Measurements from ENCODE around the gene CD55. TPM values are rescaled to one million over a fixed set of nuclear protein-coding genes. Genes with fewer than 3 reads are reported as not detected.

Gene CD55
- total and polyA plus RNA-seq, 11 donors: 28.6 to 149 (median 91.2) TPM

- WGBS, 4 donors: 36 to 49% (median 45%) methylated on average over 2 of the region's 2 CpGs
- TF ChIP-seq CTCF (IDR thresholded peaks at IDR 0.05) (no peak), POLR2A (IDR thresholded peaks at IDR 0.05) (no peak)
- H3K9me3 ChIP-seq: no peaks in the 10 kb centered on the region
- DNase-seq: no peak
- no peak overlapping the region for H3K27ac ChIP-seq
- intact Hi-C loops (cut with DNase I): no loop called here
- H3K4me1 ChIP-seq: no peaks in the 10 kb centered on the region
- no peak overlapping the region for H3K4me3 ChIP-seq
- no peaks in the 10 kb centered on the region for H3K36me3 ChIP-seq
- ATAC-seq: no peak
- H3K27me3 ChIP-seq: no peaks in the 10 kb centered on the region
Measured at GRCh38 chr1:207397525-207397926, 76.0 kb downstream of the CD55 start.

- Histone ChIP-seq H3K4me3 (no peak overlapping the region), H3K27me3 (no peaks in the 10 kb centered on the region), H3K4me1 (no peaks in the 10 kb centered on the region), H3K36me3 (no peaks in the 10 kb centered on the region), H3K27ac (no peak overlapping the region), H3K9me3 (no peaks in the 10 kb centered on the region)
- 87 to 100% (median 99%) methylated on average over 1 of the region's 1 CpG for WGBS, 4 donors
- intact Hi-C loops (cut with DNase I): no loop called here
- no peak for ATAC-seq
- TF ChIP-seq CTCF (IDR thresholded peaks at IDR 0.05) (no peak), POLR2A (IDR thresholded peaks at IDR 0.05) (no peak)
- DNase-seq: no peak
Measured at GRCh38 chr1:207398986-207399385, 77.5 kb downstream of the CD55 start.

GRCh38 chr1:207401578-207401977 is 80.1 kb downstream of the CD55 start:
- H3K9me3 ChIP-seq: no peaks in the 10 kb centered on the region
- ATAC-seq (no peak), DNase-seq (no peak)
- H3K27ac ChIP-seq: no peak overlapping the region
- no peaks in the 10 kb centered on the region for H3K36me3 ChIP-seq
- H3K27me3 ChIP-seq: no peaks in the 10 kb centered on the region
- 94 to 97% (median 96%) methylated on average over 7 of the region's 7 CpGs for WGBS, 4 donors
- H3K4me1 ChIP-seq: peaks cover 0 to 3% (median 0%) of the 10 kb centered on the region in 12 donors
- intact Hi-C loops (cut with DNase I): loop anchor here in 7 of 10 donors (5.0 to 10.0 kb wide), 7 partner anchors 77 to 314 kb away; partner anchors contain the start of genes C4BPB (in 1 of the 7) and CD55 (in 1 of the 7)
- no peak overlapping the region for H3K4me3 ChIP-seq
- no peak for TF ChIP-seq POLR2A (IDR thresholded peaks at IDR 0.05)
- TF ChIP-seq CTCF (IDR thresholded peaks at IDR 0.05): no peak

- H3K9me3 ChIP-seq: no peaks in the 10 kb centered on the region
- H3K36me3 ChIP-seq: no peaks in the 10 kb centered on the region
- no peak for DNase-seq
- TF ChIP-seq CTCF (IDR thresholded peaks at IDR 0.05) (no peak), POLR2A (IDR thresholded peaks at IDR 0.05) (no peak)
- no peak overlapping the region for H3K27ac ChIP-seq
- intact Hi-C loops (cut with DNase I): loop anchor here in 7 of 10 donors (1.0 to 10.0 kb wide), 8 partner anchors 78 to 318 kb away; partner anchors contain the start of genes C4BPB (in 1 of the 7) and CD55 (in 1 of the 7)
- ATAC-seq: no peak
- 66 to 70% (median 68%) methylated on average over 4 of the region's 4 CpGs for WGBS, 4 donors
- H3K4me3 ChIP-seq: no peak overlapping the region
- H3K27me3 ChIP-seq: no peaks in the 10 kb centered on the region
- H3K4me1 ChIP-seq: peaks cover 0 to 12% (median 0%) of the 10 kb centered on the region in 12 donors
Measured at GRCh38 chr1:207402744-207403143, 81.3 kb downstream of the CD55 start.
